Spinal cord (tissue), 10 donors: Measurements from ENCODE around the gene CACNA2D1. TPM values are rescaled to one million over a fixed set of nuclear protein-coding genes. Genes with fewer than 3 reads are reported as not detected.

Experiments
- DNase-seq, 6 donors: peaks; one replicate each; pipeline versions ENCODE4 v3.0.0 to v3.0.0-alpha.2; 2013 to 2015; ENCODE audit warnings: low spot score in 6 of 6, low read depth in 4 of 6
- H3K27ac ChIP-seq: one replicate; pipeline ENCODE4 v1.5.1; 2013; ENCODE audit warnings: low read depth, low read length, control low read depth
- H3K27me3 ChIP-seq: one replicate; pipeline ENCODE4 v1.6.1; 2013; ENCODE audit warnings: low read length; ENCODE audit not compliant: control insufficient read depth, insufficient read depth
- H3K36me3 ChIP-seq: one replicate; pipeline ENCODE4 v1.6.1; 2013; ENCODE audit warnings: low read length; ENCODE audit not compliant: control insufficient read depth, insufficient read depth
- H3K4me1 ChIP-seq: one replicate; pipeline ENCODE4 v1.6.1; 2013; ENCODE audit warnings: low read length; ENCODE audit not compliant: control insufficient read depth, insufficient read depth
- H3K4me3 ChIP-seq: one replicate; pipeline ENCODE4 v1.5.1; 2013; ENCODE audit warnings: low read depth, low read length, control low read depth
- H3K9me3 ChIP-seq: one replicate; pipeline ENCODE4 v1.6.1; 2013; ENCODE audit warnings: low read length; ENCODE audit not compliant: control insufficient read depth, insufficient read depth
- WGBS: methylation state at CpG from one replicate; pipeline ENCODE4 v1.1.5; 2013; ENCODE audit warnings: missing lambda C conversion rate; ENCODE audit not compliant: insufficient coverage; 5-methylcytosine and 5-hydroxymethylcytosine counted together
- polyA plus RNA-seq, 2 donors: library from polyadenylated mRNA; unstranded; fragments of 120-200 nt; gene quantifications; one replicate each; pipeline ENCODE4 v1.2.1, GENCODE V29; 2013; ENCODE audit not compliant: insufficient read length in 2 of 2
- total RNA-seq, 2 donors: library from RNA; depleted of rRNA in 1 of 2; stranded (reverse); fragments of 120-200 nt in 1 of 2; fragments of >200 nt in 1 of 2; gene quantifications; one replicate each; pipeline versions ENCODE4 v1.2.3 to v1.2.4, GENCODE V29; 2013 to 2014
- donor health status: healthy.

CACNA2D1 gene
- total and polyA plus RNA-seq, 4 donors = 28.1 to 108 (median 42.0) TPM

DNA sequence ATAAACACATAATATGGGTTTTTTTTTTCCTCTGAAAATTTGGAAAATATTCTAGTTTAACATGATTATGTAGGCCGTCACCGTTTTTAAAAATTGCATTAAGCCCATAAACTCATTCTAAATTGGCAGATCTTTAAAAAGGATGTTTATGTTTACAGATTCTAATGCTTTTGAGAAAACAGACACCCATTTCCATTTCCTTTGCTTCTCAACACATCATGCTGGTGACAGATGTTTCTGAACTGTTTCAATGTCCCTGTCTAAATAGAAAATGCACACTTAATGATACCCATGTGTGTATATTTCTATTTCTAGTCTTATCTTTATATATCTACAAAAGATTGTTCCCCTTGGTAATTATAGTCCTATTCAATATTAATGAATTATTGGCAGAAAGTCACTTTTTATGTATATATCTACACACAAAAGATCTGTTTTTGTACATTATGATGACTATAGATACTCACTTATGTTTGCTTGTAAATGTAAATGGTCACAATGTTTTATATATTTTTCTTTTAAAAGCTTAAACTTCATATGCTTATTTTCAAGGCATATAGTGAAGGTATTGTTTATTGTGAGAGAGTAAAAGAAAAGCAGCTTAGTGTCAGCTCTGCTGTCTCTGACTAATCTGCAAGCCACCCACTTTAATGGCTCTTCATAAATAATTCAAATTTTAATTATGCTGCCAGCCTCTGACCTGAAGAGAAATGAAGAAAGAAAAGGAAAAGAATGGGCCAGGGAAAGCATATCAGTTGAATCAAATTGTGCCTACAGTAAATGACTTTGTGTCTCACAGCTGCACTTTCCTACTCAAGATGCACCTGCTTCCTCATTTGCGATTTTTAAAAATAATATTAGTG lies 179.4 kb downstream of the CACNA2D1 start:
- Histone ChIP-seq H3K4me3 (no peak overlapping the region), H3K27me3 (no peaks in the 10 kb centered on the region), H3K9me3 (no peaks in the 10 kb centered on the region), H3K4me1 (no peaks in the 10 kb centered on the region), H3K27ac (no peak overlapping the region), H3K36me3 (no peaks in the 10 kb centered on the region)
- peak in 2 of 6 donors; percentile 38 to 76 for DNase-seq
- no CpG with 5 or more reads among the region's 3 CpGs for WGBS

DNA sequence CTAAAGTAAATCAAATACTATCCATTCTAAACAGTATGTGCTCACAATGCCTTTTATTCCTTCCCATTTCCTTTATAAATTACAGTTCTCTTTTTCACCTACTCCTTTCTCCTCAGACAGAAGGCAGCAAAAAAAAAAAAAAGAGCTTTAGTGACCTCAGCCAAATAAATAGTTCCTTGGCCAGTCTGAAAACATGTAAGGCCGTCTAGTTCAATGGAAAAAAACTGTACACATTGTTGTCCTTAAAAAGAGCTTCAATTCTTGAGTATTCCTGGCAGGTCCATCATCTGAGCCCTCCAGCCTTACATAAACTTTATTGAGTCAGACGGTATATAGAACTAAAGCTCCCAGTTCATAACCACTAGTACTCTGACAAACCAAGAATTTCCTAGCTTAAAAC lies 185.4 kb downstream of the CACNA2D1 start:
- Histone ChIP-seq H3K4me3 (no peak overlapping the region), H3K4me1 (no peaks in the 10 kb centered on the region), H3K27ac (no peak overlapping the region), H3K36me3 (no peaks in the 10 kb centered on the region), H3K9me3 (no peaks in the 10 kb centered on the region), H3K27me3 (no peaks in the 10 kb centered on the region)
- peak in 1 of 6 donors; percentile 25 for DNase-seq
- WGBS = 0% methylated on average over 1 of the region's 2 CpGs

DNA sequence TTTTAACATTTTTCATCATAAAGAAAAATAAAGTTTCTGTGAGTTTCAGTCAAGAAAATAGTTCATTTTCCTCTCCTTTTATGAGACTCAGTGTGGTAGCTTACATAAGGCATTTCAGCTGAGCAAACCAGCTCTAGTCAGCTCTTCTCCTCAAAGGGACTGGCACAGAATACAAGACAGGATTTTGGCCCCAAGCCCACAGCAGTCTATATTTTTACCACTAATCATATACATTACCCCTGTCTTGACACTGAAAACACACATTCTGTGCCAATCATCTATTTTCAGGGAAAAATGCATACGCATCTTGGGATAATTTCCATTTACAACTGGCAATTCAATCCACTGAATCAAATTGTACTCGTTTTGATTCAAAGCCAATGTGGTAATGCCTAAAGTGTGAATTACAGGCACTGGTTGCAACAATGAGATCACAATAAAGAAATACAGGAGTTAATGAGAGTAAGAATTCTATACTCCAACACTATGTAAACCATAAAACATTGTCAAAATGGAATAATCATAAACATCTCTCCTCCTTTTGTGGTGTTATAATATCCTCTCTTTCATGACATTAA lies 186.4 kb downstream of the CACNA2D1 start:
- Histone ChIP-seq H3K36me3 (no peaks in the 10 kb centered on the region), H3K27ac (no peak overlapping the region), H3K27me3 (no peaks in the 10 kb centered on the region), H3K4me1 (no peaks in the 10 kb centered on the region), H3K4me3 (no peak overlapping the region), H3K9me3 (no peaks in the 10 kb centered on the region)
- WGBS = no CpG with 5 or more reads among the region's 2 CpGs
- peak in 2 of 6 donors; percentile 45 to 84 for DNase-seq

- no peak overlapping the region for H3K27ac ChIP-seq
- H3K4me3 ChIP-seq = no peak overlapping the region
- 100% methylated on average over 2 of the region's 3 CpGs for WGBS
- no peaks in the 10 kb centered on the region for H3K9me3 ChIP-seq
- no peaks in the 10 kb centered on the region for H3K27me3 ChIP-seq
- DNase-seq = no peak
- H3K4me1 ChIP-seq = no peaks in the 10 kb centered on the region
- no peaks in the 10 kb centered on the region for H3K36me3 ChIP-seq
These were observed 187.9 kb downstream of the CACNA2D1 start for GRCh38 chr7:82255706-82256105.

DNA sequence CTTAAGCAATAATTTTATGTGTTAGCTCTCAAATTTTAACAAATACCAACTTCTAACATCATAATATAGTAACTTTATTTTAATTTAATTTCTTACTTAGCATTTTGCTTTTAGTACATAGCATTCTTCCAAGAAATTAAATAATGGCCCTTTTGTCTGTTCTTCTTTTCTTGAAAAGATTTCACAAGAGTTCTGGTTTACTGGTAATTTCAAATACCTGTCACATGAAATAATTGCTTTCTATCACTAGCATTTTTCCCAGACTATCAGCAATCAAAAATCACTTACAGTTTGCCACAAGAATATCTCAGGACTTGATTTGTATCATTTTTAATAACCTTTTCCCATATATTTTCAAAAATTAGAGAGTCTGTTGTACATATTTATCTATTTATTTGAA lies 193.0 kb downstream of the CACNA2D1 start:
- Histone ChIP-seq H3K36me3 (no peaks in the 10 kb centered on the region), H3K4me1 (no peaks in the 10 kb centered on the region), H3K9me3 (no peaks in the 10 kb centered on the region), H3K27me3 (no peaks in the 10 kb centered on the region), H3K4me3 (no peak overlapping the region), H3K27ac (no peak overlapping the region)
- DNase-seq = no peak

GRCh38 chr7:82249979-82250378 lies 193.6 kb downstream of the CACNA2D1 start:
- Histone ChIP-seq H3K27ac (no peak overlapping the region), H3K4me3 (no peak overlapping the region), H3K4me1 (no peaks in the 10 kb centered on the region), H3K36me3 (no peaks in the 10 kb centered on the region), H3K27me3 (no peaks in the 10 kb centered on the region), H3K9me3 (no peaks in the 10 kb centered on the region)
- 71% methylated on average over 1 of the region's 2 CpGs for WGBS
- no peak for DNase-seq

DNA sequence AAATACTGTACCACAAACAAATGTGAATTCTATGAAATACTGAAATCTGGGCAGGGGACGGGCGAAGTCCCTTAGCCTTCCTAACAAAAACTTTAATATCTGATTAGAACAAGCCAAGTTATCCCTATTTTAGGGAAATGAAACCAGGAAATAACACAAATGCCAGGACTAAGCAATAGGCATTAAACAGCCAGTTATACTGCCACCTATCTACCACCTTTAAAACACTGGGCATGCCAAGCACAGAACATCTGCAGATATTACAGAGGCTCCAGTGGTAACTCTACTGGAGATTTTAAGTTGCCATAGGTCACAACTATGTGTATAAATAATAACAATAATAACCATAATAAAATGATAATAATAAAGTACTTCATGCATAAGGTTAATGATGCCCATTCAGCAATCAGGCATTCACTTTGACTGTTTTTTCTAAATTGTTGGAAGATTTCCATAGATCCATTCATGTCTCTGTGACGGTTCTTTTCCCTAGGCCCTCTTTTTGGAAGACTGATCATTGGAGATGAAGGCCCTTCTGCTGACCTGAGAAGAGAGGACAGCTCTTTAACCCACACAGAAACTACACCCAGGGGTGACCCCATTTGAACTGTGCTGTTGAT lies 195.7 kb downstream of the CACNA2D1 start:
- H3K27me3 ChIP-seq = no peaks in the 10 kb centered on the region
- no peak overlapping the region for H3K4me3 ChIP-seq
- no peak overlapping the region for H3K27ac ChIP-seq
- no peaks in the 10 kb centered on the region for H3K4me1 ChIP-seq
- no peaks in the 10 kb centered on the region for H3K36me3 ChIP-seq
- no peak for DNase-seq
- H3K9me3 ChIP-seq = no peaks in the 10 kb centered on the region
- WGBS = no CpG with 5 or more reads among the region's 3 CpGs

DNA sequence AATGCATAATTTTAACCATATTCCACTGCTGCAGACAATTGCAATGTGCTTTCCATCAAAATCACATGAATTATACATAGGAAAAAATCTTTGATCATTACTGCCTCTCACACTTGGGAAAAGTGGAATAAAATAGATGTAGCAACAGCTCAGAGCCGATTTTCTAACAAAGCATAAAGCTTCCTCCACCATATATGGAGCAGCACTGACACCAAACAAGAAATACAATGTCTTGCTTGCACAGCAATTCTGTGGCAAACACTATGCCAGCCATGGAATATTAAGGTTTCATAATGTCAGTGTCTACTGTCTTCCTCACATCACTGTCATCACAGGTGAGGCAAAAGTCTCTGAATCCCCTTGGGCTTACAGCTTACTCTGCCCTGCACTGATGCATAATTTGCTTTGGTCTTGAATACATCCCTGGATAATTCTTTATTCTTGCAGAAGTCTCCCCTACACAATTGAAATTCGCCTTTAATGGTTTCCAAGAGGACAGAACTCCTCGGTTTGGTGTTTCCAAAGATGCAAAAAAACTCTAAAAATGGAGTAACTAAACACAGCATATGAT lies 198.5 kb downstream of the CACNA2D1 start:
- Histone ChIP-seq H3K4me3 (no peak overlapping the region), H3K27ac (no peak overlapping the region), H3K9me3 (no peaks in the 10 kb centered on the region), H3K4me1 (no peaks in the 10 kb centered on the region), H3K36me3 (no peaks in the 10 kb centered on the region), H3K27me3 (no peaks in the 10 kb centered on the region)
- no peak for DNase-seq
- WGBS = no CpG with 5 or more reads among the region's 3 CpGs

DNA sequence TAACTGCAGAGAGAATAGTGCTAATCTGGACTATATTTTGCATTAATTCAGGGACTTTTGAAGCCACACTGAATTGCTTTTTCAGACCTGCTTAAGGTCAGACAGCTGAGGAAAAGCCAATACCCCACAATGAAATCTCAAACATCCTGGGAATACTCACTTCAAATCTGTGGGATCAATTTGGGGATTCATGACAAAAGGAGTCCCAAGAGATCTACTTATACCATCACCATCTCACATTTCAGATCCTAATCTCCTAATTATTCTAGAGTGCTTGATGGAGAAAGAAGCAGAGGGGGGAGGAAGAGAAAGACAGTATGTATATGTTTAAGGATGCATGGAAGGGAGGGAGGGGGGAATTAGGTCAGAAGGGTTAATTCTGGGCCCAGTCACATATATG lies 202.2 kb downstream of the CACNA2D1 start:
- Histone ChIP-seq H3K4me1 (no peaks in the 10 kb centered on the region), H3K27me3 (no peaks in the 10 kb centered on the region), H3K36me3 (no peaks in the 10 kb centered on the region), H3K9me3 (no peaks in the 10 kb centered on the region), H3K4me3 (no peak overlapping the region), H3K27ac (no peak overlapping the region)
- DNase-seq = no peak
